Spinal cord (tissue), 10 donors: ENCODE measurements around the gene CD55. TPM values are rescaled to one million over a fixed set of nuclear protein-coding genes. Genes with fewer than 3 reads are reported as not detected.

Experiments
- DNase-seq, 6 donors: peaks; one replicate each; pipeline versions ENCODE4 v3.0.0 to v3.0.0-alpha.2; 2013 to 2015; ENCODE audit warnings: low spot score in 6 of 6, low read depth in 4 of 6
- H3K27ac ChIP-seq: one replicate; pipeline ENCODE4 v1.5.1; 2013; ENCODE audit warnings: low read depth, low read length, control low read depth
- H3K27me3 ChIP-seq: one replicate; pipeline ENCODE4 v1.6.1; 2013; ENCODE audit warnings: low read length; ENCODE audit not compliant: control insufficient read depth, insufficient read depth
- H3K36me3 ChIP-seq: one replicate; pipeline ENCODE4 v1.6.1; 2013; ENCODE audit warnings: low read length; ENCODE audit not compliant: control insufficient read depth, insufficient read depth
- H3K4me1 ChIP-seq: one replicate; pipeline ENCODE4 v1.6.1; 2013; ENCODE audit warnings: low read length; ENCODE audit not compliant: control insufficient read depth, insufficient read depth
- H3K4me3 ChIP-seq: one replicate; pipeline ENCODE4 v1.5.1; 2013; ENCODE audit warnings: low read depth, low read length, control low read depth
- H3K9me3 ChIP-seq: one replicate; pipeline ENCODE4 v1.6.1; 2013; ENCODE audit warnings: low read length; ENCODE audit not compliant: control insufficient read depth, insufficient read depth
- WGBS: methylation state at CpG from one replicate; pipeline ENCODE4 v1.1.5; 2013; ENCODE audit warnings: missing lambda C conversion rate; ENCODE audit not compliant: insufficient coverage; 5-methylcytosine and 5-hydroxymethylcytosine counted together
- polyA plus RNA-seq, 2 donors: library from polyadenylated mRNA; unstranded; fragments of 120-200 nt; gene quantifications; one replicate each; pipeline ENCODE4 v1.2.1, GENCODE V29; 2013; ENCODE audit not compliant: insufficient read length in 2 of 2
- total RNA-seq, 2 donors: library from RNA; depleted of rRNA in 1 of 2; stranded (reverse); fragments of 120-200 nt in 1 of 2; fragments of >200 nt in 1 of 2; gene quantifications; one replicate each; pipeline versions ENCODE4 v1.2.3 to v1.2.4, GENCODE V29; 2013 to 2014
- donor health status: healthy.

CD55 gene
- total and polyA plus RNA-seq, 4 donors, result 11.3 to 32.4 (median 22.1) TPM

GRCh38 chr1:207335138-207335537 lies 13.7 kb downstream of the CD55 start:
- no CpG with 5 or more reads among the region's 3 CpGs for WGBS
- H3K4me3 ChIP-seq, result no peak overlapping the region
- no peak for DNase-seq
- no peaks in the 10 kb centered on the region for H3K4me1 ChIP-seq
- no peaks in the 10 kb centered on the region for H3K9me3 ChIP-seq
- H3K36me3 ChIP-seq, result peaks cover 4% of the 10 kb centered on the region
- H3K27ac ChIP-seq, result no peak overlapping the region
- no peaks in the 10 kb centered on the region for H3K27me3 ChIP-seq

- Histone ChIP-seq H3K4me3 (no peak overlapping the region), H3K27me3 (no peaks in the 10 kb centered on the region), H3K4me1 (no peaks in the 10 kb centered on the region), H3K9me3 (no peaks in the 10 kb centered on the region), H3K36me3 (peaks cover 4% of the 10 kb centered on the region), H3K27ac (no peak overlapping the region)
- DNase-seq, result no peak
- WGBS, result 90% methylated on average over 2 of the region's 6 CpGs
Observed at GRCh38 chr1:207335695-207336363, 14.4 kb downstream of the CD55 start.

- peaks cover 4% of the 10 kb centered on the region for H3K36me3 ChIP-seq
- WGBS, result 72% methylated on average over 2 of the region's 3 CpGs
- H3K27ac ChIP-seq, result no peak overlapping the region
Observed at GRCh38 chr1:207336559-207337467, 15.3 kb downstream of the CD55 start.

GRCh38 chr1:207342332-207342731 lies 20.9 kb downstream of the CD55 start:
- Histone ChIP-seq H3K27ac (no peak overlapping the region), H3K9me3 (no peaks in the 10 kb centered on the region), H3K4me3 (no peak overlapping the region), H3K4me1 (no peaks in the 10 kb centered on the region), H3K36me3 (no peaks in the 10 kb centered on the region), H3K27me3 (no peaks in the 10 kb centered on the region)
- DNase-seq, result no peak
- 100% methylated on average over 1 of the region's 1 CpG for WGBS

More at GRCh38 chr1:207336559-207337467, 15.3 kb downstream of the CD55 start:
- Histone ChIP-seq H3K9me3 (no peaks in the 10 kb centered on the region), H3K4me1 (no peaks in the 10 kb centered on the region), H3K27me3 (no peaks in the 10 kb centered on the region), H3K4me3 (no peak overlapping the region)
- no peak for DNase-seq

GRCh38 chr1:207343675-207344074 lies 22.2 kb downstream of the CD55 start:
- Histone ChIP-seq H3K9me3 (no peaks in the 10 kb centered on the region), H3K27ac (no peak overlapping the region), H3K27me3 (no peaks in the 10 kb centered on the region), H3K4me3 (no peak overlapping the region), H3K4me1 (no peaks in the 10 kb centered on the region), H3K36me3 (no peaks in the 10 kb centered on the region)
- DNase-seq, result no peak

GRCh38 chr1:207344221-207344620 lies 22.7 kb downstream of the CD55 start:
- H3K36me3 ChIP-seq, result no peaks in the 10 kb centered on the region
- H3K9me3 ChIP-seq, result no peaks in the 10 kb centered on the region
- no peak overlapping the region for H3K4me3 ChIP-seq
- H3K4me1 ChIP-seq, result no peaks in the 10 kb centered on the region
- H3K27me3 ChIP-seq, result no peaks in the 10 kb centered on the region
- no CpG with 5 or more reads among the region's 2 CpGs for WGBS
- H3K27ac ChIP-seq, result no peak overlapping the region
- no peak for DNase-seq

- Histone ChIP-seq H3K4me1 (no peaks in the 10 kb centered on the region), H3K36me3 (no peaks in the 10 kb centered on the region), H3K9me3 (no peaks in the 10 kb centered on the region), H3K4me3 (no peak overlapping the region), H3K27me3 (no peaks in the 10 kb centered on the region), H3K27ac (no peak overlapping the region)
- 81% methylated on average over 7 of the region's 7 CpGs for WGBS
- no peak for DNase-seq
Observed at GRCh38 chr1:207345644-207346477, 24.4 kb downstream of the CD55 start.

- Histone ChIP-seq H3K36me3 (no peaks in the 10 kb centered on the region), H3K9me3 (no peaks in the 10 kb centered on the region), H3K27me3 (no peaks in the 10 kb centered on the region), H3K4me3 (no peak overlapping the region), H3K27ac (no peak overlapping the region), H3K4me1 (no peaks in the 10 kb centered on the region)
- no peak for DNase-seq
- 85% methylated on average over 2 of the region's 3 CpGs for WGBS
Observed at GRCh38 chr1:207346513-207346912, 25.0 kb downstream of the CD55 start.

- DNase-seq, result no peak
- H3K4me1 ChIP-seq, result no peaks in the 10 kb centered on the region
- H3K9me3 ChIP-seq, result no peaks in the 10 kb centered on the region
- 75% methylated on average over 1 of the region's 2 CpGs for WGBS
- no peak overlapping the region for H3K27ac ChIP-seq
- no peak overlapping the region for H3K4me3 ChIP-seq
- no peaks in the 10 kb centered on the region for H3K27me3 ChIP-seq
- no peaks in the 10 kb centered on the region for H3K36me3 ChIP-seq
Observed at GRCh38 chr1:207349979-207350378, 28.5 kb downstream of the CD55 start.
